NCI-H774 (cell line): ENCODE data around the gene GALNT17.
"Not testable (repeated sequence)": the region's sequence is repeated elsewhere in the genome, so short reads cannot be mapped to it uniquely, and the experiment has no call there.

Source experiments
- DNase-seq: peaks from one replicate; lab custom pipeline; 2025; lab: John Stamatoyannopoulos, UW

The GALNT17 gene

GRCh38 chr7:71165708-71166107, 33.8 kb downstream of the GALNT17 start:
- no peak for DNase-seq

- no peak for DNase-seq
These were observed 39.5 kb downstream of the GALNT17 start for GRCh38 chr7:71171476-71171875.

GRCh38 chr7:71173955-71174354, 42.0 kb downstream of the GALNT17 start:
- DNase-seq, result no peak

GRCh38 chr7:71182438-71182935, 50.5 kb downstream of the GALNT17 start:
- DNase-seq, result no peak

- DNase-seq, result no peak
These were observed 52.2 kb downstream of the GALNT17 start for GRCh38 chr7:71184136-71184535.

GRCh38 chr7:71184609-71185008, 52.7 kb downstream of the GALNT17 start:
- DNase-seq, result no peak

- DNase-seq, result no peak
These were observed 54.7 kb downstream of the GALNT17 start for GRCh38 chr7:71186535-71187057.

GRCh38 chr7:71191771-71192170, 59.8 kb downstream of the GALNT17 start:
- no peak for DNase-seq

- DNase-seq, result no peak
These were observed 61.3 kb downstream of the GALNT17 start for GRCh38 chr7:71193099-71193810.

GRCh38 chr7:71198391-71198790, 66.4 kb downstream of the GALNT17 start:
- DNase-seq, result no peak

GRCh38 chr7:71198887-71199286, 66.9 kb downstream of the GALNT17 start:
- no peak for DNase-seq

GRCh38 chr7:71206184-71206583, 74.2 kb downstream of the GALNT17 start:
- no peak for DNase-seq

GRCh38 chr7:71208881-71209280, 76.9 kb downstream of the GALNT17 start:
- DNase-seq, result no peak

GRCh38 chr7:71209484-71209883, 77.5 kb downstream of the GALNT17 start:
- DNase-seq, result not testable (repeated sequence)

GRCh38 chr7:71210220-71210619, 78.3 kb downstream of the GALNT17 start:
- no peak for DNase-seq

- not testable (repeated sequence) for DNase-seq
These were observed 80.5 kb downstream of the GALNT17 start for GRCh38 chr7:71212433-71212832.

- no peak for DNase-seq
These were observed 84.3 kb downstream of the GALNT17 start for GRCh38 chr7:71216211-71216610.

- no peak for DNase-seq
These were observed 88.3 kb downstream of the GALNT17 start for GRCh38 chr7:71220210-71220695.

GRCh38 chr7:71221049-71221448, 89.1 kb downstream of the GALNT17 start:
- DNase-seq, result no peak

- DNase-seq, result no peak
These were observed 89.6 kb downstream of the GALNT17 start for GRCh38 chr7:71221549-71221948.

- no peak for DNase-seq
These were observed 95.2 kb downstream of the GALNT17 start for GRCh38 chr7:71227126-71227525.

GRCh38 chr7:71229148-71229547, 97.2 kb downstream of the GALNT17 start:
- DNase-seq, result no peak

- no peak for DNase-seq
These were observed 97.8 kb downstream of the GALNT17 start for GRCh38 chr7:71229699-71230098.

GRCh38 chr7:71235253-71235652, 103.3 kb downstream of the GALNT17 start:
- no peak for DNase-seq
